Central memory CD8-positive, alpha-beta T cell (primary cell): ENCODE data around the gene TM4SF1.

Source experiments
- ATAC-seq: fragments of 150-1000 bp; cut with Tn5 transposase; replicated peaks from 2 replicates; pipeline ENCODE4 v1.10.0; 2022; ENCODE audit warnings: mild to moderate bottlenecking, moderate FRiP score, moderate number of reproducible peaks; ENCODE audit not compliant: poor library complexity, severe bottlenecking; ENCODE audit errors: extremely low read depth
- DNase-seq, 2 donors: peaks; one replicate each; pipeline ENCODE4 v3.0.0; 2021; ENCODE audit warnings: low spot score in 2 of 2
- H3K27ac Mint-ChIP-seq: one replicate; pipeline ENCODE4 v1.8.0; 2022; ENCODE audit warnings: low read depth, mild to moderate bottlenecking, moderate library complexity, mixed read lengths
- H3K27me3 Mint-ChIP-seq: one replicate; pipeline ENCODE4 v1.8.0; 2022; ENCODE audit warnings: mixed read lengths
- H3K36me3 Mint-ChIP-seq: one replicate; pipeline ENCODE4 v1.8.0; 2022; ENCODE audit warnings: mild to moderate bottlenecking, moderate library complexity, mixed read lengths; ENCODE audit not compliant: insufficient read depth
- H3K4me1 Mint-ChIP-seq: one replicate; pipeline ENCODE4 v1.8.0; 2022; ENCODE audit warnings: mixed read lengths
- H3K4me3 Mint-ChIP-seq: one replicate; pipeline ENCODE4 v1.8.0; 2022; ENCODE audit warnings: mild to moderate bottlenecking, moderate library complexity, mixed read lengths
- H3K9me3 Mint-ChIP-seq: one replicate; pipeline ENCODE4 v1.8.0; 2022; ENCODE audit warnings: mixed read lengths

The TM4SF1 gene, protein sequence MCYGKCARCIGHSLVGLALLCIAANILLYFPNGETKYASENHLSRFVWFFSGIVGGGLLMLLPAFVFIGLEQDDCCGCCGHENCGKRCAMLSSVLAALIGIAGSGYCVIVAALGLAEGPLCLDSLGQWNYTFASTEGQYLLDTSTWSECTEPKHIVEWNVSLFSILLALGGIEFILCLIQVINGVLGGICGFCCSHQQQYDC

DNA sequence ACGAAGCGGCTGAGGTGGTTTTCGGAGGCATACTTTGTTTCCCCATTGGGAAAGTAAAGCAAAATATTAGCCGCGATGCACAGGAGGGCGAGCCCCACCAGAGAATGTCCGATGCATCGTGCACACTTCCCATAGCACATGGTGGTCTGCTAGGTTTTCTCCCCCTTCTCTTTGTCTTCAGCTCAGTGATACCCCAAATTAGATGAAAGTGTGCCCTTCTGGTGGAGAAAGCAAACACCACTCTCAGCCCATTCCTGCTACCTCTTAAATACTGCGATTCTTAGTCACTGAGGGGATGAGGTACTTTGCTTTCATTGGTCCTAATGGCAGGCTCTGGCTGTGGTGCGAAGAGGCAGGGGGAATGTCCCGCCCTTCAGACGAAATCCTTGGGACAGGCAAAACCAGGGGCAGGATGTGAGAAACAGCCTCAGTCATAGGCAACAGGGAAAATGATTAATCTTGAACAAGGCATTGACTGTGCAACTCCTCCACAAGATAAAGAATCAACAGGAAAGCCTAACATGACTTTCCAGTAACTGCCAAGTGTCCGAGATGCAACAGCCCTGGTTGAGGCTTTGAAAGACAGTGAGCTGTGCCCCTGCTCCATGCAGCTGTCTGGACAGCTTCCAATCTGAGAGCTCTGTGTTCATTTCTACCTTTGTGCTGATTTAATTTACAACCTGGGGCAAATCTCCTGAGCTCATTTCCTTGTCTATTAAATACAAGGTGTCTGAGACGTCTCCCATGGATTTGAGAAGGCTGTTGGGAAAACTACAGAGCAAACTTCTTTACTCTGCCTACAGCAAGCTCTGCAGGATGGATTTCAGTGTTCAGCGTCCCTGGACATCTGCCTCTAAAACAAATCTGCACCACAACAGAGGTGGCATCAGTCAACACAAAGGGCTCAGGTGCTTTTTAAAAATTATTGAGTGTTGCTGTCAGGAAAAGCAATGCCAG is at the start of gene TM4SF1:
TSS of gene TM4SF1 (minus strand) at position 242 of the 957 bp plus-strand sequence. CDS start at position 140, 102 bp downstream.
- DNase-seq (no peak), ATAC-seq (no peak)
- no peaks in the 10 kb centered on the region for H3K4me1 Mint-ChIP-seq
- no peak within 1 kb of the TSS for H3K4me3 Mint-ChIP-seq
- H3K36me3 Mint-ChIP-seq: no peaks in the 10 kb centered on the region
- no peaks in the 10 kb centered on the region for H3K9me3 Mint-ChIP-seq
- peaks cover 37% of the 10 kb centered on the region for H3K27me3 Mint-ChIP-seq
- H3K27ac Mint-ChIP-seq: no peak within 1 kb of the TSS

DNA sequence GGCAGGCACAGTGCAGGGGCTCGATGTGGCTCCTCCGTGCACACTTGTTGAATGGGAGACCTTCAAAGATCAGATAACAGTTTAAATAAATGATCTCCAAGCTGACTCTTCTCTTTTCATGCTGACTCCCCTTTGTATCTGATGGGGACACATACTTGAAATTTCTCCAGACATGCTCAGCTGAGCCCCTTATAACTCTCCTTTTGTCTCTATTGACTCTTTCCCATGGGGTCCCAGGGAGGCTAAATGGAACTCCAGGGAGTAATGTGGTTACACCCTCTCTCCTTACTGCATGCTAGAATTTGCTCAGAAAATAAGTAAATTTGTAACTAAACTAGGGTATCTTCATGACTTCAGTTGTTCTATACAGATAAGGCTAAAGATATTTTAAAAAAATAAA is 48.9 kb upstream of the TM4SF1 start:
- H3K4me1 Mint-ChIP-seq: no peaks in the 10 kb centered on the region
- no peak overlapping the region for H3K4me3 Mint-ChIP-seq
- H3K9me3 Mint-ChIP-seq: no peaks in the 10 kb centered on the region
- ATAC-seq (no peak), DNase-seq (no peak)
- H3K27me3 Mint-ChIP-seq: peaks cover 43% of the 10 kb centered on the region
- no peak overlapping the region for H3K27ac Mint-ChIP-seq
- H3K36me3 Mint-ChIP-seq: no peaks in the 10 kb centered on the region

DNA sequence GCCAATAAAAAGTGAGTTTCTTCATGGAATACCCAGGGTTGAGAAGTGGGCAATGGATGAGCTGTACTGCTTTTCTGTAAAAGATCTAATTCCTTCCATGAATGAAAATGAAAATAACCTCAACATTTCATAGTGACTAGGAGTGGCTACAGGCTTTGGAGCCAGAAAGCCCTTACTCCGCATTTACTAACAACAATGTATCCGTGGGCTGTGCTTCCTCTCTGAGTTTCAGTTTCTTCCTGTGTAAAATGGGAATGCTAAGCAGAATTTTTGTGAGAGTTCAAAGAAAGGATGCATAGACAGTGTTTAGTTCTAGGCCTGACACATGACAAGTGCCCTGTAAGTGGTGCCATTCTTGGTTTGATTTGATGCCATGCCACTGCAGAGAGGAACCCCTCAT is 47.5 kb upstream of the TM4SF1 start:
- no peaks in the 10 kb centered on the region for H3K36me3 Mint-ChIP-seq
- DNase-seq: no peak
- no peaks in the 10 kb centered on the region for H3K4me1 Mint-ChIP-seq
- H3K27me3 Mint-ChIP-seq: peaks cover 43% of the 10 kb centered on the region
- H3K27ac Mint-ChIP-seq: no peak overlapping the region
- H3K9me3 Mint-ChIP-seq: no peaks in the 10 kb centered on the region
- ATAC-seq: no peak
- no peak overlapping the region for H3K4me3 Mint-ChIP-seq

DNA sequence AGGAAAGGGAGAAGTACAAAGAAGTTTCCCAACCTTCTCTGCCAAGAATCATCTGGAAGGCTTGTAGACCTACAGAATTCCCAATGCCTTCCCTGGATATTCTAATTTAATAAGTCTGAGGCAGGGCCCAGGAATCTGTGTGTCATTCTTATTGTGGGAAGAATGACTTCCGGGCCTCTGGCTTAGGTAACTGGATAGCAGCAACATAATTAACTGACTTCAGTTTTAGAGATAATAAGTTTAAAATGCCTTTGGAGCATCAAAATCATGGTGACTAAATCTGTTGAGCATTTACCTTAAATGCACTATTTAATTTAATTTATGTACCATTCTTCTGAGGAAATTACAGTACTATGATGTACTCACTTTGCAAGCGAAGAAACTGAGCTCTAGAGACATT is 44.3 kb upstream of the TM4SF1 start:
- H3K4me1 Mint-ChIP-seq: no peaks in the 10 kb centered on the region

DNA sequence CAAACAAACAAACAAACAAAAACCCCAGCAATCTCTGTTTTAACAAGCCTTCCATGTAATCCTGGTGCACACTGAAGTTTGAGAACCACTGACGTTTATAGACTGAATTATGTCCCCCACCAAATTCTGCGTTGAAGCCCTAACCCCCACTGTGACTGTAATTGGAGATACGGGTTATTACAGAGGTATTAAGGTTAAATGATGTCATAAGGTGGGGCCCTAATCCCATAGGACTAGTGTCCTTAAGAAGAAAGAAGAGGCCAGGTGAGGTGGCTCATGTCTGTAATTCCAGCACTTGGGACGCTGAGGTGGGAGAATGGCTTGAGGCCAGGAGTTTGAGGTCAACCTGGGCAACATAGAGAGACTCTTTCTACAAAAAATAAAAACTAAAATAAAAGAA is 42.4 kb upstream of the TM4SF1 start:
- Mint-ChIP-seq H3K27me3 (peaks cover 37% of the 10 kb centered on the region), H3K4me1 (no peaks in the 10 kb centered on the region), H3K4me3 (no peak overlapping the region), H3K36me3 (no peaks in the 10 kb centered on the region), H3K9me3 (no peaks in the 10 kb centered on the region), H3K27ac (no peak overlapping the region)
- ATAC-seq (no peak), DNase-seq (no peak)

More for the DNA sequence above, 44.3 kb upstream of the TM4SF1 start:
- H3K9me3 Mint-ChIP-seq: no peaks in the 10 kb centered on the region
- ATAC-seq (no peak), DNase-seq (no peak)
- H3K27ac Mint-ChIP-seq: no peak overlapping the region
- H3K4me3 Mint-ChIP-seq: no peak overlapping the region
- peaks cover 25% of the 10 kb centered on the region for H3K27me3 Mint-ChIP-seq
- no peaks in the 10 kb centered on the region for H3K36me3 Mint-ChIP-seq

DNA sequence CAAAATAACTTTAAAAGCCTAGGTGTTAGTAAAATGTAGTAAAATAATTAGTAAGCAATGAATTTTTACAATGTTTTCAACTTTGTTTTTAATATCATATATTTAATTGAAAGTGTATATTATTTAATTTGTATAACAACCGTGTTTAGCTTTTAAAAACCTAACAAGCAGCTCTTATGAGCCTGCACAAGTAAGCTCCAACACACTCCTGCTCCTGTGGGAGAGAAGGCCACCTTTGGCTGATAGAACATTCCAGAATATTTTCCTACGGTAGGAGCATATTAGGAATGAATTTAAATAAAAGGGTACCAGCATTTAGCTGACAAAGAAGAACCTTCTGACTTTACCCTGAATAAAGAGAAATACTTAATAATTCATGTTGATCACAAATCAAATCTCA is 40.3 kb upstream of the TM4SF1 start:
- Mint-ChIP-seq H3K9me3 (no peaks in the 10 kb centered on the region), H3K27me3 (peaks cover 35% of the 10 kb centered on the region), H3K4me1 (no peaks in the 10 kb centered on the region), H3K36me3 (no peaks in the 10 kb centered on the region), H3K4me3 (no peak overlapping the region), H3K27ac (no peak overlapping the region)
- DNase-seq: no peak
- ATAC-seq: no peak

DNA sequence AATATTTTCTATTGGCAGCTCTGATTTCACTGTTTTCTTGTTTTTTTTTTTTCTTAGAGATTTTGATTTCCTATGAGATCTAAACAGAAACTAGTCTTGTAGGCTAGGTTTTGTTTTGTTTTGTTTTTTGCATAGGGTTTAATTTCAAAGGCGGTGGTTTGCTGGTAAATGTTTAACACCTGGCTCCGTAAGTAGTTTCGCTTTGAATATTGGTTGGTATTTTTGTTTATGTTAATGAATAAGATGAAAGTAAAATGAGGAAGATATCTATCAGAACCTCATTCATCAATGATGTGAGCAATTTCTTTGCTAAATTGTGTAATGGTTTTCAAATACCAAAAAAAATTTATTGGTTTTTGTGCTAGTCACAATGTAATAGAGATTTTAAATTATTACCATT is 39.7 kb upstream of the TM4SF1 start:
- peaks cover 30% of the 10 kb centered on the region for H3K27me3 Mint-ChIP-seq
- no peak for DNase-seq
- H3K4me3 Mint-ChIP-seq: no peak overlapping the region
- no peaks in the 10 kb centered on the region for H3K36me3 Mint-ChIP-seq
- no peak for ATAC-seq
- no peaks in the 10 kb centered on the region for H3K4me1 Mint-ChIP-seq
- no peak overlapping the region for H3K27ac Mint-ChIP-seq
- no peaks in the 10 kb centered on the region for H3K9me3 Mint-ChIP-seq

DNA sequence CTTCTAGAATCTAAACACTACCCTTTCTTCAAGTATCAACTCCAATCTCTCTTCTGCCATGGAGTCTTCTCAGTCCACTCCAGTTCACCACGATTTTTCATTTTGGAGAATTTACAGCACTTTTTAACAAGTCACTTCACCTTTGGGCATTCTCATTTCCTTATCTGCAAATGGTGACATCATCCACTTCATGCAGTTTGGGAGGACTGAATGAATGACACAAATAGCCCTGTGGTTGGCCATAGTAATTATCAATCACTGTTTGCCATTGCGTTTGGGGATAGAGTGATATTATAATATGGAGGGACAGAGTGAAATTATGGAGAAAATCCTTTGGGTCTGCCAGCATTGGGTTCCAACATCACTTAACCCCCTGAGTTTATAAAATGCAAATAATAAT is 38.0 kb upstream of the TM4SF1 start:
- H3K36me3 Mint-ChIP-seq: no peaks in the 10 kb centered on the region
- no peak overlapping the region for H3K4me3 Mint-ChIP-seq
- H3K27me3 Mint-ChIP-seq: peaks cover 24% of the 10 kb centered on the region
- H3K27ac Mint-ChIP-seq: no peak overlapping the region
- ATAC-seq (no peak), DNase-seq (no peak)
- no peaks in the 10 kb centered on the region for H3K4me1 Mint-ChIP-seq
- no peaks in the 10 kb centered on the region for H3K9me3 Mint-ChIP-seq

DNA sequence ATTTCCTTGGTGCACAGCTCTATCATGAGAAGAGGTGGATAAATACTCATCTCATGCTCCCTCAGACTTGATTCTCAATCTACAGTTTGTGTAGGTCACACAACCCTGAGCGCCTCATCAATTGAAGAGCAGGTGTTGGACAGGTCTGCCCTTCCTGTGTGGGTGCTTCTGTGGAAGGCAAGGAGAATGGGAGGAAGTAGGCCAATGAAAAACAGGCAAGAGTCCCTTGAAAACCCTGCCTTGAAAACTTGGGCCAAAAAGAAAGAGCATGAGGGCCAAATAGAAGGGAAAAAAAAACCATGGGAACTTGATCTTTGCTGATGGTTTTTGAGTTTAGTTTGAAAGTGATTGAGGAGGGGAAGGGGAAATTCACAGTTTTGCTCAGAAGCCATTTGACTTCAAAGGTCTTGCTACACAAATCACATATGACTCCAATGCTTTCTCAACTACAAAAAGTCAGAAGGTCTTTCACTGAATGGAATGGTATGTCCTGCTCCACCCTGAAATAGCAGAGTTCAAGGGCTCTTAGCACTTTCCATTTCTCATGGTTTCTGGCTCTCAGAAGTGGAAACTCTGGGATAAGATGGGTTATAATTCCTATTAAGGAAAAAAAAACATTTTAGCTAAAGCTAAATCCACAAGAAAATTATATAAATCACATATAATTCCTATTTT is 37.2 kb upstream of the TM4SF1 start:
- Mint-ChIP-seq H3K27ac (no peak overlapping the region), H3K9me3 (no peaks in the 10 kb centered on the region)

DNA sequence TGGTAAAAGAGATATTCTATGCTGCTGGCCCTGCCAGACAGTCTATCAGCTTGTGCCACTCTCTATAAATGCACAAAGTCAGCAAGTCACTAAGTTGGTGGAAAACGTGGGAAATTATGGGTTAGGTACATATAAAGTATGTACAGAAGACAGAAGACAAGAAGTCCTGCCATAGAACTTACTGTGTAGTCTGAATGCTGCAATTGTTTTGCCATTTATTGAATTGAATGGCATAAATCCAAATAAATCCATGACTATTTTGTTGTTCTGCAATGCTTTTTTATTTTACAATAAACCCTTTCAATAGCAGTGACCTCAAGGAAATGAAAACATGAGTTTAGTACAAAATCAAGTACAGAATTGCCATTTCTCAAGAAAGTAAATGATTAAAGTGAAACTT is 34.1 kb upstream of the TM4SF1 start:
- Mint-ChIP-seq H3K27ac (no peak overlapping the region), H3K9me3 (no peaks in the 10 kb centered on the region), H3K27me3 (peaks cover 12% of the 10 kb centered on the region), H3K4me1 (no peaks in the 10 kb centered on the region), H3K36me3 (no peaks in the 10 kb centered on the region), H3K4me3 (no peak overlapping the region)
- ATAC-seq (no peak), DNase-seq (no peak)

More for the DNA sequence above, 37.2 kb upstream of the TM4SF1 start:
- Mint-ChIP-seq H3K36me3 (no peaks in the 10 kb centered on the region), H3K27me3 (peaks cover 24% of the 10 kb centered on the region), H3K4me3 (no peak overlapping the region), H3K4me1 (no peaks in the 10 kb centered on the region)
- no peak for ATAC-seq
- no peak for DNase-seq

DNA sequence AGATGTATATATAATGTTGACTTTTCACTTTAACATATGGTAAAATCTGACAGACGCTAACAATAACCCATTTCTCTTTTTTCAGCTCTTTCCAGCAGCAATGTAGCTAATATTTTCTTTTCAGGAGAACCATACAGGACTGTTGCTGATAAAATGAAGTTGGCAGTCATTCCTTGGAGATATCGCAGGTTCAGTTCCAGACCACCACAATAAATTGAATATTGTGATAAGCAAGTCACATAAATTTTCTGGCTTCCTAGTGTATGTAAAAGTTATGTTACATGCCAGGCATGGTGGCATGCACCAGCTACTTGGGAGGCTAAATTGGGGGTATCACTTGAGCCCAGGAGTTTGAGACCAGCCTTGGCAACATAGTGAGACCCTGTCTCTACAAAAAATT is 31.9 kb upstream of the TM4SF1 start:
- H3K9me3 Mint-ChIP-seq: no peaks in the 10 kb centered on the region
- no peak overlapping the region for H3K27ac Mint-ChIP-seq
- ATAC-seq (no peak), DNase-seq (no peak)
- H3K36me3 Mint-ChIP-seq: peaks cover 2% of the 10 kb centered on the region
- no peak overlapping the region for H3K4me3 Mint-ChIP-seq
- peaks cover 21% of the 10 kb centered on the region for H3K27me3 Mint-ChIP-seq
- no peaks in the 10 kb centered on the region for H3K4me1 Mint-ChIP-seq

DNA sequence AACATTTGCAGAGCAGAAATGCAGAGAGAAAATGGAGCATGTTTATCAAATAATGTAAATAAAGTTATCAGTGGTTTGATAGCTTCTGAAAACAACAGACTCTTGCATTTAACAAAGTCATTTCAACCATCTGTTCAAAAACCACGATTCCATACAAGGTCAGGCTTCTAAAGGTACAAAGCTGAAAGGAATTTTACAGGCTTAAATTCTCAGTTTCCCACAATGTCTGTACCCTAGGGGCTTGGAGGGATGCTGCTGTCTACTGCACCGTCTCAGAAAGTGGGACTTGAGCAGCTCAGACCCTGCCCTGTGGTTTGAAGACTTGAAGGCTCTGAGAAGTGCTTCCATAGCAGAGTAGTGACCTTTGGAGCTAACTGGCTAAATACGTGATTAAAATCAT is 30.4 kb upstream of the TM4SF1 start:
- no peak overlapping the region for H3K4me3 Mint-ChIP-seq
- H3K27me3 Mint-ChIP-seq: peaks cover 25% of the 10 kb centered on the region
- no peaks in the 10 kb centered on the region for H3K4me1 Mint-ChIP-seq
- DNase-seq (no peak), ATAC-seq (no peak)
- no peak overlapping the region for H3K27ac Mint-ChIP-seq
- H3K36me3 Mint-ChIP-seq: peaks cover 2% of the 10 kb centered on the region
- H3K9me3 Mint-ChIP-seq: no peaks in the 10 kb centered on the region
